Measurements from ENCODE around the gene COX7A2L.

GRCh38 chr2:42367835-42368234, 6.8 kb upstream of the COX7A2L start:
- no peak for TF ChIP-seq POLR2AphosphoS5 (IDR thresholded peaks at IDR 0.05; ENCODE audit: low read depth, low read length)
- no peak for TF ChIP-seq SIN3A (IDR thresholded peaks at IDR 0.05; ENCODE audit: borderline replicate concordance, insufficient read depth, low read length)
- no peak for TF ChIP-seq TAF1 (IDR thresholded peaks at IDR 0.05; ENCODE audit: borderline replicate concordance, insufficient read depth, low read length)
- TF ChIP-seq REST (IDR thresholded peaks at IDR 0.05; ENCODE audit: insufficient read depth in 1 of 2, low read depth in 2 of 2, low read length in 2 of 2), result no peak
